Measurements from ENCODE around the gene CARD19. TPM values are rescaled to one million over a fixed set of nuclear protein-coding genes. Genes with fewer than 3 reads are reported as not detected.

CARD19 gene
- total and polyA plus RNA-seq, 9 of the 15 experiments (the other 6 are each of a cell fraction or from before 2014, with no cell fraction given): 0.90 to 34.9 (median 14.6) TPM

GRCh38 chr9:93119953-93120845 is 24.2 kb downstream of the CARD19 start (continued):
- TF ChIP-seq ZBTB9 (CRISPR knock-in tag; IDR thresholded peaks at IDR 0.05) (0 out of 2 replicates have a peak, but pooled peaks have one; percentile 72), ZNF212 (CRISPR knock-in tag; IDR thresholded peaks at IDR 0.05) (no peak), BHLHE40 (IDR thresholded peaks at IDR 0.05; ENCODE audit: low read length) (peak; percentile 73), GABPA (tag; conservative IDR thresholded peaks at IDR 0.05; ENCODE audit: low read depth) (peak; percentile 88), ETV1 (tag; conservative IDR thresholded peaks at IDR 0.05; ENCODE audit: low read depth) (peak; percentile 98), IRF9 (tag; IDR thresholded peaks at IDR 0.05) (0 out of 2 replicates have a peak, but pooled peaks have one; percentile 5), CBX5 (IDR thresholded peaks at IDR 0.05; ENCODE audit: borderline replicate concordance, low read depth) (no peak), NFRKB (IDR thresholded peaks at IDR 0.05; ENCODE audit: low read depth) (0 out of 2 replicates have a peak, but pooled peaks have one; percentile 49), ATF4 (CRISPR knock-in tag; IDR thresholded peaks at IDR 0.05) (peak; percentile 78), ARID1B (IDR thresholded peaks at IDR 0.05) (peak; percentile 66; the same call in 1 of the 2 replicates), SMARCB1 (IDR thresholded peaks at IDR 0.05; ENCODE audit: insufficient read length, low read depth) (no peak), FOXP1 (CRISPR knock-in tag; IDR thresholded peaks at IDR 0.05) (peak; percentile 36; the same call in 1 of the 2 replicates)

Measured in K562 (cell line).